Measurements from ENCODE around the gene PPP1CB. TPM values are rescaled to one million over a fixed set of nuclear protein-coding genes. Genes with fewer than 3 reads are reported as not detected.

The PPP1CB gene
- polyA plus RNA-seq, 3 donors, result 178 to 190 (median 185) TPM

DNA sequence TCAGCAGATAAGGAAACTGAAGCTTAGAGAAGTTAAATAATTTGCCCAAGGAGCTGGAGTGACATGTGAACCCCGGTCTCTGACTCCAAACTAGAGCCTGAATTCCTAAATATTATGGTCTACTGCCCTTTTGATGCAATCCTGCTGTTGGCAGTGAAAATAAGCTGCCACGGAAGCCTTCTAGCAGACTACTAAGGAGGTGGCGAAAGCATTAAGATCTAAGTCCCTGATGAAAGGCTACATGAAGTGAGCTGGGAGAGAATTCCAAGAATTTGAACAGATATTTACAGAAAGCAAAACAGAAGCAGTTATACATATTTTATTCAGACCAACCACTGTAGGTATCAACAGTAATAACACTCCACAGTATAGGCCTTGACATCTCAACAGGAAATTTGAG lies 90.4 kb downstream of the PPP1CB start:
- no peak for DNase-seq (ENCODE audit: low read depth in 3 of 3, low spot score in 2 of 3)

Other genes with a start within 250 kb of the PPP1CB start
- 1 to 10 TPM in 2 of 3 donors, under 1 TPM in 1; 0.49 to 1.7 (median 1.1) TPM for gene SPDYA, start 59.0 kb downstream of the PPP1CB start, polyA plus RNA-seq (ENCODE audit: insufficient read length in 3 of 3)
- gene TRMT61B, start 118.5 kb downstream of the PPP1CB start, polyA plus RNA-seq (ENCODE audit: insufficient read length in 3 of 3), result 10 to 100 TPM; 27.3 to 30.1 (median 27.7) TPM
- 10 to 100 TPM; 55.8 to 62.0 (median 59.0) TPM for gene WDR43, start 142.8 kb downstream of the PPP1CB start, polyA plus RNA-seq (ENCODE audit: insufficient read length in 3 of 3)
- gene TOGARAM2, start 229.5 kb downstream of the PPP1CB start, polyA plus RNA-seq (ENCODE audit: insufficient read length in 3 of 3), result under 1 TPM; 0.86 to 0.94 (median 0.89) TPM

Measured in right renal cortex interstitium (tissue), 3 donors.